Measurements from ENCODE around the gene CFAP47.
A peak's percentile ranks its signal among the peaks of the same experiment; 100 is the strongest.
"Not testable (repeated sequence)": the region's sequence is repeated elsewhere in the genome, so short reads cannot be mapped to it uniquely, and the experiment has no call there.

CFAP47 gene

GRCh38 chrX:35919536-35920309, at the start of gene CFAP47:
TSS of gene CFAP47 (plus strand) at chrX:35919734. CDS start at chrX:35919800, 66 bp downstream.
- DNase-seq = no peak

- no peak for DNase-seq
Measured at GRCh38 chrX:35880601-35881000, 38.9 kb upstream of the CFAP47 start.

GRCh38 chrX:35886135-35886534, 33.4 kb upstream of the CFAP47 start:
- DNase-seq = no peak

- peak; percentile 1 for DNase-seq
Measured at GRCh38 chrX:35890699-35891098, 28.8 kb upstream of the CFAP47 start.

GRCh38 chrX:35986816-35987215, 67.3 kb downstream of the CFAP47 start:
- not testable (repeated sequence) for DNase-seq

GRCh38 chrX:36007207-36007606, 87.7 kb downstream of the CFAP47 start:
- no peak for DNase-seq

- no peak for DNase-seq
Measured at GRCh38 chrX:36019125-36019524, 99.6 kb downstream of the CFAP47 start.

- no peak for DNase-seq
Measured at GRCh38 chrX:36035550-36035949, 116.0 kb downstream of the CFAP47 start.

GRCh38 chrX:36062778-36063177, 143.2 kb downstream of the CFAP47 start:
- DNase-seq = no peak

GRCh38 chrX:36071061-36071460, 151.5 kb downstream of the CFAP47 start:
- DNase-seq = no peak

- DNase-seq = not testable (repeated sequence)
Measured at GRCh38 chrX:36075009-36075408, 155.5 kb downstream of the CFAP47 start.

- no peak for DNase-seq
Measured at GRCh38 chrX:36083256-36083655, 163.7 kb downstream of the CFAP47 start.

- no peak for DNase-seq
Measured at GRCh38 chrX:36087366-36087765, 167.8 kb downstream of the CFAP47 start.

GRCh38 chrX:36088939-36089338, 169.4 kb downstream of the CFAP47 start:
- not testable (repeated sequence) for DNase-seq

- DNase-seq = no peak
Measured at GRCh38 chrX:36102425-36102824, 182.9 kb downstream of the CFAP47 start.

- no peak for DNase-seq
Measured at GRCh38 chrX:36116222-36116621, 196.7 kb downstream of the CFAP47 start.

GRCh38 chrX:36159254-36159653, 239.7 kb downstream of the CFAP47 start:
- DNase-seq = no peak

GRCh38 chrX:36160081-36160480, 240.5 kb downstream of the CFAP47 start:
- no peak for DNase-seq

GRCh38 chrX:36198575-36198974, 279.0 kb downstream of the CFAP47 start:
- DNase-seq = no peak

GRCh38 chrX:36199928-36200327, 280.4 kb downstream of the CFAP47 start:
- no peak for DNase-seq

GRCh38 chrX:36214924-36215323, 295.4 kb downstream of the CFAP47 start:
- no peak for DNase-seq

- no peak for DNase-seq
Measured at GRCh38 chrX:36218801-36219200, 299.3 kb downstream of the CFAP47 start.

- DNase-seq = not testable (repeated sequence)
Measured at GRCh38 chrX:36234840-36235528, 315.4 kb downstream of the CFAP47 start.

- no peak for DNase-seq
Measured at GRCh38 chrX:36241397-36241796, 321.9 kb downstream of the CFAP47 start.

Measured in NCI-H1436 treated with DMSO at 0.1 percent for 48 hours (cell line).